ENCODE results near the gene LAMB4.

DNA sequence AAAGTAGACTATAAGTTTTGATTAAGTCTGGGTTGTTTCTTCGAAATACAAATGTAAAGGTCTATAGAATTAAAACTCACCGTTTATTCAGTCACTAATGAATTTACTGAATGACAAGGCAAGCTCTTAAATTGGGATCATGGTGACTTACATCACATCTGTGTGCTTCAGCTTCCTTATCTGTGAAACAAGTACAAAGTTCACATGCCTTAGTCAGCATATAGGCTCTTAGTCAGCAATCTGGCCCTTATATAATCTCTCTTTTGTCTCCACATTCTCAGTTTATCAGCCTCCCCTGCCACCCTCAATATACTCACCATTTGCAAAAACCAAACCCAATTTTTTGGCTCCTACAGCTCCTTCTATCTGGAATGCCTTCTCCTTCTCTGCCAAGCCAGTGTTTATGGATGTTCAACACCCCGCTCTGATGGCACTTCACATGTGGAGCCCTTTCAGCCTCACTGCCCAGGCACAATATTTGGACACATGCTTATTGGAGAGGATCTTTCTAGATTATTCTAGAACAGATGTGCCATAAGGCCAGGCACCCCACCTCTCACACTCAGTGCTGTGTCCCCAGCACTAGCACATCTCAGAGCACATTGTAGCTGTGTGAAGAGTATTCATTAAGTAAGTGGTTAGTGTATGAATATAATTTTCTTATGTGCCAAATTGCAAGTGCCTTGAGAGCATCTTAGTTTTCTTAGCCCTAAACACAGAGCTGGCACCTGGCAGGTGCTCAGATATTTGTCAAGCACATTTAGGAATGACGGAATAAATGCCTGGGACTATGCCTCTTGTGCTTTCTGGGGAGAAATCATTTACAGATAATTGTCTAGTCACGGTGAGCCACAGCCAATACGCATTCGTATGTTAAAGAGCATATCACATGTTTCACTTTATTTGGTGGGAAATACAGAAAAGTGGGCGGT, 117.4 kb downstream of the LAMB4 start:
- TF ChIP-seq CTCF (IDR thresholded peaks at IDR 0.05; ENCODE audit: low read length) = no peak
- TF ChIP-seq EZH2 (IDR thresholded peaks at IDR 0.05; ENCODE audit: borderline replicate concordance, low read length) = no peak

All from OCI-LY1 (cell line).